Measurements from ENCODE around the gene TEX53. TPM values are rescaled to one million over a fixed set of nuclear protein-coding genes. Genes with fewer than 3 reads are reported as not detected.

TEX53 gene
- total RNA-seq, 4 donors from 2014 or later = not detected

- no peak for TF ChIP-seq CTCF (IDR thresholded peaks at IDR 0.05; ENCODE audit: low read depth)
Observed at GRCh38 chr9:114688379-114688778, 30.8 kb upstream of the TEX53 start.

- no peak for TF ChIP-seq CTCF (IDR thresholded peaks at IDR 0.05; ENCODE audit: low read depth)
Observed at GRCh38 chr9:114687034-114687433, 29.4 kb upstream of the TEX53 start.

GRCh38 chr9:114685951-114686350 lies 28.3 kb upstream of the TEX53 start:
- TF ChIP-seq CTCF (IDR thresholded peaks at IDR 0.05; ENCODE audit: low read depth) = no peak

- no peak for TF ChIP-seq CTCF (IDR thresholded peaks at IDR 0.05; ENCODE audit: low read depth)
Observed at GRCh38 chr9:114684036-114684435, 26.4 kb upstream of the TEX53 start.

GRCh38 chr9:114682846-114683245 lies 25.2 kb upstream of the TEX53 start:
- TF ChIP-seq CTCF (IDR thresholded peaks at IDR 0.05; ENCODE audit: low read depth) = no peak

- no peak for TF ChIP-seq CTCF (IDR thresholded peaks at IDR 0.05; ENCODE audit: low read depth)
Observed at GRCh38 chr9:114681594-114682332, 24.2 kb upstream of the TEX53 start, which contains the start of gene TEX48. Gene TEX48, minus strand, starts transcription at chr9:114682192. Its CDS starts 10,469 bp downstream, at chr9:114671723.

GRCh38 chr9:114680259-114681001 lies 22.8 kb upstream of the TEX53 start:
- no peak for TF ChIP-seq CTCF (IDR thresholded peaks at IDR 0.05; ENCODE audit: low read depth)

Measured in subcutaneous adipose tissue (tissue), 4 donors.